Ectodermal cell (in vitro differentiated cells): ENCODE data around the gene CHST11.

Source experiments
- H3K27ac ChIP-seq: 2 replicates; pipeline ENCODE4 v1.7.0; 2013; ENCODE audit warnings: mild to moderate bottlenecking, low read depth, low read length; ENCODE audit not compliant: insufficient read depth, poor library complexity, severe bottlenecking
- H3K27me3 ChIP-seq: 2 replicates; pipeline ENCODE4 v1.7.0; 2013; ENCODE audit warnings: mild to moderate bottlenecking, low read length; ENCODE audit not compliant: insufficient read depth, control insufficient read depth, poor library complexity, severe bottlenecking
- H3K36me3 ChIP-seq: one replicate; pipeline ENCODE4 v1.7.0; 2013; ENCODE audit warnings: low read length; ENCODE audit not compliant: control insufficient read depth, insufficient read depth
- H3K4me1 ChIP-seq: one replicate; pipeline ENCODE4 v1.7.0; 2013; ENCODE audit warnings: low read length; ENCODE audit not compliant: control insufficient read depth, insufficient read depth
- H3K4me3 ChIP-seq: 2 replicates; pipeline ENCODE4 v1.7.0; 2013; ENCODE audit warnings: low read depth, low read length, control low read depth; ENCODE audit not compliant: insufficient read depth
- H3K9me3 ChIP-seq: 2 replicates; pipeline ENCODE4 v1.7.0; 2013; ENCODE audit warnings: mild to moderate bottlenecking, low read length, moderate library complexity; ENCODE audit not compliant: control insufficient read depth
- whole genome bisulfite sequencing, 2 experiments: methylation state at CpG; one replicate each; pipeline ENCODE4 v1.1.7; 2013; ENCODE audit warnings: missing lambda C conversion rate in 2 of 2; 5-methylcytosine and 5-hydroxymethylcytosine counted together

CHST11 gene

GRCh38 chr12:104691721-104692556, 235.2 kb downstream of the CHST11 start:
- Histone ChIP-seq H3K27ac (no peak overlapping the region), H3K4me1 (no peaks in the 10 kb centered on the region), H3K4me3 (no peak overlapping the region), H3K27me3 (no peaks in the 10 kb centered on the region), H3K36me3 (no peaks in the 10 kb centered on the region), H3K9me3 (no peaks in the 10 kb centered on the region)
- WGBS, 2 experiments = 94% methylated on average over 19 of the region's 19 CpGs

GRCh38 chr12:104692557-104693218, 235.9 kb downstream of the CHST11 start:
- WGBS, 2 experiments = 79 to 80% methylated on average over 4 of the region's 4 CpGs
- Histone ChIP-seq H3K36me3 (no peaks in the 10 kb centered on the region), H3K9me3 (no peaks in the 10 kb centered on the region), H3K4me1 (no peaks in the 10 kb centered on the region), H3K27me3 (no peaks in the 10 kb centered on the region), H3K27ac (no peak overlapping the region), H3K4me3 (no peak overlapping the region)

GRCh38 chr12:104693493-104693892, 236.7 kb downstream of the CHST11 start:
- no peak overlapping the region for H3K4me3 ChIP-seq
- H3K4me1 ChIP-seq = no peaks in the 10 kb centered on the region
- no peaks in the 10 kb centered on the region for H3K9me3 ChIP-seq
- H3K36me3 ChIP-seq = no peaks in the 10 kb centered on the region
- H3K27ac ChIP-seq = no peak overlapping the region
- 92 to 96% methylated on average over 2 to 3 of the region's 3 CpGs for WGBS, 2 experiments
- H3K27me3 ChIP-seq = no peaks in the 10 kb centered on the region

GRCh38 chr12:104694161-104694560, 237.4 kb downstream of the CHST11 start:
- WGBS, 2 experiments = 91 to 97% methylated on average over 4 of the region's 4 CpGs
- Histone ChIP-seq H3K4me1 (no peaks in the 10 kb centered on the region), H3K4me3 (no peak overlapping the region), H3K27ac (no peak overlapping the region), H3K27me3 (no peaks in the 10 kb centered on the region), H3K9me3 (no peaks in the 10 kb centered on the region), H3K36me3 (no peaks in the 10 kb centered on the region)

GRCh38 chr12:104694711-104695110, 238.0 kb downstream of the CHST11 start:
- Histone ChIP-seq H3K27ac (no peak overlapping the region), H3K4me1 (no peaks in the 10 kb centered on the region), H3K4me3 (no peak overlapping the region), H3K36me3 (no peaks in the 10 kb centered on the region), H3K27me3 (no peaks in the 10 kb centered on the region), H3K9me3 (no peaks in the 10 kb centered on the region)
- 88 to 89% methylated on average over 7 of the region's 7 CpGs for WGBS, 2 experiments

- no peak overlapping the region for H3K27ac ChIP-seq
- H3K9me3 ChIP-seq = no peaks in the 10 kb centered on the region
- no peak overlapping the region for H3K4me3 ChIP-seq
- 69 to 72% methylated on average over 12 of the region's 12 CpGs for WGBS, 2 experiments
- H3K27me3 ChIP-seq = no peaks in the 10 kb centered on the region
- H3K36me3 ChIP-seq = no peaks in the 10 kb centered on the region
- no peaks in the 10 kb centered on the region for H3K4me1 ChIP-seq
Observed at GRCh38 chr12:104695453-104696148, 238.9 kb downstream of the CHST11 start.

GRCh38 chr12:104697186-104697585, 240.4 kb downstream of the CHST11 start:
- no peak overlapping the region for H3K27ac ChIP-seq
- H3K4me3 ChIP-seq = no peak overlapping the region
- WGBS, 2 experiments = 91% methylated on average over 7 of the region's 7 CpGs
- no peaks in the 10 kb centered on the region for H3K9me3 ChIP-seq
- H3K27me3 ChIP-seq = no peaks in the 10 kb centered on the region
- H3K4me1 ChIP-seq = no peaks in the 10 kb centered on the region
- H3K36me3 ChIP-seq = no peaks in the 10 kb centered on the region

- Histone ChIP-seq H3K4me1 (no peaks in the 10 kb centered on the region), H3K27me3 (no peaks in the 10 kb centered on the region), H3K9me3 (no peaks in the 10 kb centered on the region)
Observed at GRCh38 chr12:104698871-104699270, 242.1 kb downstream of the CHST11 start.

GRCh38 chr12:104699489-104700190, 242.9 kb downstream of the CHST11 start:
- H3K27me3 ChIP-seq = no peaks in the 10 kb centered on the region
- no peaks in the 10 kb centered on the region for H3K36me3 ChIP-seq
- no peaks in the 10 kb centered on the region for H3K9me3 ChIP-seq
- no peak overlapping the region for H3K27ac ChIP-seq
- WGBS, 2 experiments = 94 to 95% methylated on average over 3 to 5 of the region's 5 CpGs
- no peak overlapping the region for H3K4me3 ChIP-seq
- H3K4me1 ChIP-seq = peaks cover 3% of the 10 kb centered on the region

More at GRCh38 chr12:104698871-104699270, 242.1 kb downstream of the CHST11 start:
- Histone ChIP-seq H3K36me3 (no peaks in the 10 kb centered on the region), H3K27ac (no peak overlapping the region), H3K4me3 (no peak overlapping the region)
- 87 to 92% methylated on average over 2 to 3 of the region's 3 CpGs for whole genome bisulfite sequencing, 2 experiments
